T-helper 1 cell treated with Interleukin-12 subunit alpha and Interleukin-12 subunit beta and Interleukin-4 antibody, amounts not matched to agents 30 μg/mL and 1 μg/mL, for 36 hours (primary cell): ENCODE data around the gene NKAIN2.
"Not testable (repeated sequence)": the region's sequence is repeated elsewhere in the genome, so short reads cannot be mapped to it uniquely, and the experiment has no call there.

Experiments used
- H3K27ac Mint-ChIP-seq: one replicate; pipeline ENCODE4 v1.8.0; 2021; ENCODE audit warnings: mild to moderate bottlenecking, mixed read lengths
- H3K27me3 Mint-ChIP-seq: one replicate; pipeline ENCODE4 v1.8.0; 2021; ENCODE audit warnings: low read depth, mixed read lengths
- H3K36me3 Mint-ChIP-seq: one replicate; pipeline ENCODE4 v1.8.0; 2021; ENCODE audit warnings: low read depth, mixed read lengths
- H3K4me1 Mint-ChIP-seq: one replicate; pipeline ENCODE4 v1.8.0; 2021; ENCODE audit warnings: low read depth, mixed read lengths
- H3K4me3 Mint-ChIP-seq: one replicate; pipeline ENCODE4 v1.8.0; 2021; ENCODE audit warnings: mild to moderate bottlenecking, moderate library complexity, mixed read lengths
- H3K9me3 Mint-ChIP-seq: one replicate; pipeline ENCODE4 v1.8.0; 2021; ENCODE audit warnings: mixed read lengths

The NKAIN2 gene

GRCh38 chr6:124530926-124531325 lies 727.3 kb downstream of the NKAIN2 start:
- no peaks in the 10 kb centered on the region for H3K36me3 Mint-ChIP-seq

GRCh38 chr6:124535299-124535698 lies 731.6 kb downstream of the NKAIN2 start:
- no peak overlapping the region for H3K27ac Mint-ChIP-seq
- H3K9me3 Mint-ChIP-seq = peaks cover 3% of the 10 kb centered on the region
- no peaks in the 10 kb centered on the region for H3K27me3 Mint-ChIP-seq
- H3K4me1 Mint-ChIP-seq = no peaks in the 10 kb centered on the region
- H3K4me3 Mint-ChIP-seq = no peak overlapping the region
- no peaks in the 10 kb centered on the region for H3K36me3 Mint-ChIP-seq

More at GRCh38 chr6:124530926-124531325, 727.3 kb downstream of the NKAIN2 start:
- H3K4me1 Mint-ChIP-seq = no peaks in the 10 kb centered on the region
- no peak overlapping the region for H3K27ac Mint-ChIP-seq
- peaks cover 3% of the 10 kb centered on the region for H3K9me3 Mint-ChIP-seq
- H3K27me3 Mint-ChIP-seq = no peaks in the 10 kb centered on the region
- no peak overlapping the region for H3K4me3 Mint-ChIP-seq

GRCh38 chr6:124535746-124536145 lies 732.1 kb downstream of the NKAIN2 start:
- Mint-ChIP-seq H3K9me3 (peaks cover 3% of the 10 kb centered on the region), H3K4me1 (no peaks in the 10 kb centered on the region), H3K4me3 (no peak overlapping the region), H3K27ac (no peak overlapping the region), H3K27me3 (no peaks in the 10 kb centered on the region), H3K36me3 (no peaks in the 10 kb centered on the region)

DNA sequence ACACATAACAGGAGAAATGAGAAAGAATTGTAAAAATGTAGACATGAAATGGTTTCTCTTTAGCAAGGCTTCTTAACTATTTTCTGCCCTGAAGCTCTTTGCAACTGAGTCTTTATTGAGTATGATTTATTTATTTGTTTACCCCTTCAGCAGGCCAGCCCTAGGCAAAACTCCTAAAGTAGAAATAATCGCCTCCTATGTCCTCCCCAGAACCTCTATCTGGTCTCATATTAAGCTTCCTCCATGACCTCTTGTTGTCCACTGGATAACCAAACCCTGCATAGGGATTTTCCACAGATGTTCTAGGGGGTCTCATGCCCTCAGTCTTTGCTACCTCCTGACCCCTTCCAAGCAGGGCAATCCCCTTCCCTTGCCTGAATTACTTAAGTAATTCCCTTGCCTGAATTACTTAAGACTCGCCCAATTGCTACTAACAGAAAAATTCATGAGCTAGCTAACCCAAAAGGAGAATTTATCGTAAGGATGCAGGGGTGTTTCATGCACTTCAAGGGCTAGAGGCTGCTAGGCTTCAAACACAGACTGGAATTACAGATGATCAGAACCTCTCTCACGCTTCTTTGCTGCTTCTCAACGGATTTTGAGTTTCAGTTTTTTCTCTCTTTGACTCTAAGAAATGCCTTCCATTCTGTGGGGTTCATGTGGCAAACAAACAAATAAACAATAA lies 732.6 kb downstream of the NKAIN2 start:
- Mint-ChIP-seq H3K27me3 (no peaks in the 10 kb centered on the region), H3K4me1 (no peaks in the 10 kb centered on the region), H3K27ac (no peak overlapping the region), H3K36me3 (no peaks in the 10 kb centered on the region), H3K4me3 (no peak overlapping the region), H3K9me3 (peaks cover 3% of the 10 kb centered on the region)

- Mint-ChIP-seq H3K27me3 (no peaks in the 10 kb centered on the region), H3K27ac (no peak overlapping the region), H3K4me1 (no peaks in the 10 kb centered on the region)
Observed at GRCh38 chr6:124536842-124537191, 733.2 kb downstream of the NKAIN2 start.

GRCh38 chr6:124539096-124539495 lies 735.4 kb downstream of the NKAIN2 start:
- no peaks in the 10 kb centered on the region for H3K9me3 Mint-ChIP-seq
- H3K36me3 Mint-ChIP-seq = no peaks in the 10 kb centered on the region
- H3K27ac Mint-ChIP-seq = no peak overlapping the region
- H3K27me3 Mint-ChIP-seq = no peaks in the 10 kb centered on the region
- no peak overlapping the region for H3K4me3 Mint-ChIP-seq
- H3K4me1 Mint-ChIP-seq = no peaks in the 10 kb centered on the region

More at GRCh38 chr6:124536842-124537191, 733.2 kb downstream of the NKAIN2 start:
- no peaks in the 10 kb centered on the region for H3K36me3 Mint-ChIP-seq
- H3K4me3 Mint-ChIP-seq = no peak overlapping the region
- peaks cover 3% of the 10 kb centered on the region for H3K9me3 Mint-ChIP-seq

GRCh38 chr6:124541573-124541972 lies 737.9 kb downstream of the NKAIN2 start:
- Mint-ChIP-seq H3K36me3 (no peaks in the 10 kb centered on the region), H3K27me3 (no peaks in the 10 kb centered on the region), H3K4me3 (no peak overlapping the region), H3K27ac (no peak overlapping the region), H3K4me1 (no peaks in the 10 kb centered on the region), H3K9me3 (no peaks in the 10 kb centered on the region)

- Mint-ChIP-seq H3K27me3 (no peaks in the 10 kb centered on the region), H3K27ac (no peak overlapping the region), H3K4me1 (no peaks in the 10 kb centered on the region), H3K9me3 (no peaks in the 10 kb centered on the region), H3K4me3 (no peak overlapping the region), H3K36me3 (no peaks in the 10 kb centered on the region)
Observed at GRCh38 chr6:124546601-124547000, 742.9 kb downstream of the NKAIN2 start.

DNA sequence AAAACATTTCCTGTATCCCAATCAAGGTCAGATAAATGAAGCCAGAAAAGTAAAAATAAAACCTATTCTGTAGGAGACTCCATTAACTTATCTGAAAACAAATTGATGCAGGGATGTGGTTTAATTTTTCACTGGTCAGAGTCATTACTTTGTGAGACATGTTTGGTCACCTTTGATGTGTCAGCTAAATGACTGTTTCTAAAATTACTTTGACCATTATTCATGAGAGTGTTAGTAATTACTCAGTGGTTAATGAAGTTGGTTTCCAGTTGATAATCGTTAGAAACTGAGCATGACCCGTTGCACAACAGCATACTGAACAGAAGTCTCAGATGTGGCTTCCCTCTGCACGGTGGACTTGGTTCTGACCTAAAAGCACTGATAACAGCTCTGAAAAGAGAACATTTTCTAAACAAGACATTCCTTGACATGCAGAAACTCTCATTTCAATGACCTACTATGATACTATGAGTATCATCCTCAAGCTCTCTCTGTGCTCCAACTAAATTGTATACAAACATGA lies 748.1 kb downstream of the NKAIN2 start:
- Mint-ChIP-seq H3K4me1 (no peaks in the 10 kb centered on the region), H3K36me3 (no peaks in the 10 kb centered on the region), H3K9me3 (no peaks in the 10 kb centered on the region), H3K4me3 (no peak overlapping the region), H3K27ac (no peak overlapping the region), H3K27me3 (no peaks in the 10 kb centered on the region)

DNA sequence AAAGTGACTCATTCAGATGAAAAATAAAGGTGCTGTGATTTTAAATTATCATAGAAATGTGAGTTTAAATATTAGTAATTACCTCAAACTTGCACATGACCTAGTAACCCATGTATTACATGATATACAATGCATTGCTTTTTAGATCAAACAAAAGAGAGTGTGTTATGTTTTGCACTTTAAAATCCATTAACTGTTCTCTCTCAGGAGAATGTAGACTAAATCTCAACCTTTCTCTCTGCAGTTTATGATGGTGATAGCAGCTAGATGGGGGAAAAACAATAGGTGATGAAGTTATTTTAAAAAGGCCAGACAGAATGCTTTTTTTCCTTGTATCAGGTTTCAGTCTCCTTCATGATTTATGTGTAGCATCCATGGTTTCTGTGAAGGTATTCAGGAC lies 754.2 kb downstream of the NKAIN2 start:
- H3K4me3 Mint-ChIP-seq = no peak overlapping the region
- H3K27ac Mint-ChIP-seq = no peak overlapping the region
- no peaks in the 10 kb centered on the region for H3K9me3 Mint-ChIP-seq
- H3K4me1 Mint-ChIP-seq = no peaks in the 10 kb centered on the region
- H3K27me3 Mint-ChIP-seq = no peaks in the 10 kb centered on the region
- H3K36me3 Mint-ChIP-seq = no peaks in the 10 kb centered on the region

DNA sequence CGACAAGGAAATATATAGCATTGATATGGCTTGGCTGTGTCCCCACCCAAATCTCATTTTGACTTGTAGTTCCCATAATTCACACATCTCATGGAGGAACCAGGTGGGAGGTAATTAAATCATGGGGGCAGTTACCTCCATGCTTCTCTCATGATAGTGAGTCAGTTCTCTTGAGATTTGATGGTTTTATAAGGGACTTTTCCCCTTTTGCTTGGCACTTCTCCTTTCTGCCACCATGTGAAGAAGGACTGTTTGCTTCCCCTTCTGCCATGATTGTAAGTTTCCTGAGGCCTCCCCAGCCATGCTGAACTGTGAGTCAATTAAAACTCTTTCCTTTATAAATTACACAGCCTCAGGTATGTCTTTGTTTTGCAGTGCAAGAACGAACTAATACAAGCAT lies 756.4 kb downstream of the NKAIN2 start:
- H3K36me3 Mint-ChIP-seq, H3K4me1 Mint-ChIP-seq: not testable (repeated sequence)

GRCh38 chr6:124560873-124561567 lies 757.4 kb downstream of the NKAIN2 start:
- Mint-ChIP-seq H3K36me3 (no peaks in the 10 kb centered on the region), H3K4me1 (no peaks in the 10 kb centered on the region), H3K27ac (no peak overlapping the region), H3K27me3 (no peaks in the 10 kb centered on the region), H3K9me3 (no peaks in the 10 kb centered on the region), H3K4me3 (no peak overlapping the region)

More for the DNA sequence above, 756.4 kb downstream of the NKAIN2 start:
- H3K4me3 Mint-ChIP-seq, H3K27ac Mint-ChIP-seq, H3K27me3 Mint-ChIP-seq, H3K9me3 Mint-ChIP-seq: not testable (repeated sequence)

GRCh38 chr6:124561635-124562130 lies 758.0 kb downstream of the NKAIN2 start:
- H3K27me3 Mint-ChIP-seq = no peaks in the 10 kb centered on the region
- H3K4me1 Mint-ChIP-seq = no peaks in the 10 kb centered on the region
- no peaks in the 10 kb centered on the region for H3K36me3 Mint-ChIP-seq
- no peak overlapping the region for H3K27ac Mint-ChIP-seq
- H3K9me3 Mint-ChIP-seq = no peaks in the 10 kb centered on the region
- H3K4me3 Mint-ChIP-seq = no peak overlapping the region

DNA sequence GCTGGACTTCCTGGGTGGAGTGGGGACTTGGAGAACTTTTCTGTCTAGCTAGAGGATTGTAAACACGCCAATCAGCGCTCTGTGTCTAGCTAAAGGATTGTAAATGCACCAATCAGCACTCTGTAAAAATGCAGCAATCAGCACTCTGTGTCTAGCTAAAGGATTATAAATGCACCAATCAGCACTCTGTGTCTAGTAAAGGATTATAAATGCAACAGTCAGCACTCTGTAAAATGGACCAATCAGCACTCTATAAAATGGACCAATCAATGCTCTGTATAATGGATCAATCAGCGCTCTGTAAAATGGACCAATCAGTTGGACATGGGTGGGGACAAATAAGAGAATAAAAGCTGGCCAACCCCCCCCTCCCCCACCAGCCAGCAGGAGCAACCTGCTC lies 760.5 kb downstream of the NKAIN2 start:
- not testable (repeated sequence) for H3K27ac Mint-ChIP-seq, H3K27me3 Mint-ChIP-seq, H3K4me3 Mint-ChIP-seq, H3K9me3 Mint-ChIP-seq, H3K36me3 Mint-ChIP-seq, H3K4me1 Mint-ChIP-seq

DNA sequence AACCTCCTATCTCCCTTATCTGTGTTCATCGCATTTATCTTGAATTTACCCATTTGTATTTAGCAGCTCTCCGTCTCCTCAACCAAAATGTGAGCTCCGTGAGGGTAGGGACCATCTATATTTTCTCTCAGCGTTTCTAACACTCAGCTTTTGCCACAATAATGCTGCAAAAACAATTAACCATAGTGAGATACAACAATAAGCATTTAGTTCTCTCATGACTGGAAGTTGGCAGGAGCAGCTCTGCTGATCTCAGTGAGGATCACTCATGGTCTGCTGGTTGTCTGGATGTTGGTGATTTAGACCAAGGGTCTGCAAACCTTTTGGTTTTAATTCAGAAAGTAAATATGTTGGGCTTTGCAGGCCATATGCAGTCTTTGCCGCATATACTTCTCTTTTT lies 763.7 kb downstream of the NKAIN2 start:
- no peak overlapping the region for H3K4me3 Mint-ChIP-seq
- no peaks in the 10 kb centered on the region for H3K36me3 Mint-ChIP-seq
- no peaks in the 10 kb centered on the region for H3K27me3 Mint-ChIP-seq
- no peaks in the 10 kb centered on the region for H3K4me1 Mint-ChIP-seq
- peaks cover 8% of the 10 kb centered on the region for H3K9me3 Mint-ChIP-seq
- no peak overlapping the region for H3K27ac Mint-ChIP-seq
